NAMALWA (cell line): Measurements from ENCODE around the gene NAT10.
"Not testable (repeated sequence)": the region's sequence is repeated elsewhere in the genome, so short reads cannot be mapped to it uniquely, and the experiment has no call there.

ENCODE experiments used
- DNase-seq: peaks from one replicate; pipeline ENCODE4 v3.0.0-alpha.2; 2015; ENCODE audit warnings: low spot score

Gene NAT10

GRCh38 chr11:34105079-34105956, at the start of gene NAT10:
TSS of gene NAT10 (plus strand) at chr11:34105629. CDS start at chr11:34108226, 2,597 bp downstream.
- peak; percentile 99 for DNase-seq

GRCh38 chr11:34056672-34057071, 48.8 kb upstream of the NAT10 start:
- no peak for DNase-seq

GRCh38 chr11:34063061-34063795, 42.2 kb upstream of the NAT10 start:
- DNase-seq = no peak

GRCh38 chr11:34064291-34064690, 41.1 kb upstream of the NAT10 start:
- no peak for DNase-seq

GRCh38 chr11:34065505-34066203, 39.8 kb upstream of the NAT10 start:
- no peak for DNase-seq

GRCh38 chr11:34066766-34067165, 38.7 kb upstream of the NAT10 start:
- DNase-seq = not testable (repeated sequence)

GRCh38 chr11:34067383-34068065, 37.9 kb upstream of the NAT10 start:
- DNase-seq = peak; percentile 66

GRCh38 chr11:34068111-34068510, 37.3 kb upstream of the NAT10 start:
- no peak for DNase-seq

- not testable (repeated sequence) for DNase-seq
Observed at GRCh38 chr11:34071306-34071705, 34.1 kb upstream of the NAT10 start.

GRCh38 chr11:34072041-34072440, 33.4 kb upstream of the NAT10 start:
- no peak for DNase-seq

GRCh38 chr11:34072832-34073231, 32.6 kb upstream of the NAT10 start:
- DNase-seq = no peak

- DNase-seq = no peak
Observed at GRCh38 chr11:34074391-34074790, 31.0 kb upstream of the NAT10 start.

- DNase-seq = no peak
Observed at GRCh38 chr11:34075178-34075820, 30.1 kb upstream of the NAT10 start.

GRCh38 chr11:34080609-34081008, 24.8 kb upstream of the NAT10 start:
- DNase-seq = no peak

GRCh38 chr11:34084637-34085036, 20.8 kb upstream of the NAT10 start:
- no peak for DNase-seq

GRCh38 chr11:34086554-34087283, 18.7 kb upstream of the NAT10 start:
- DNase-seq = no peak

- DNase-seq = no peak
Observed at GRCh38 chr11:34091825-34092224, 13.6 kb upstream of the NAT10 start.

GRCh38 chr11:34094900-34095299, 10.5 kb upstream of the NAT10 start:
- not testable (repeated sequence) for DNase-seq

- DNase-seq = no peak
Observed at GRCh38 chr11:34098813-34099212, 6.6 kb upstream of the NAT10 start.

- DNase-seq = no peak
Observed at GRCh38 chr11:34104680-34105078, 750 bp upstream of the NAT10 start.
